Fibroblast of the conjunctiva (primary cell): ENCODE data around the gene ROBO2.

Experiments
- DNase-seq: peaks from one replicate; pipeline ENCODE4 v3.0.0-alpha.2; 2010; ENCODE audit warnings: low read depth

The ROBO2 gene

DNA sequence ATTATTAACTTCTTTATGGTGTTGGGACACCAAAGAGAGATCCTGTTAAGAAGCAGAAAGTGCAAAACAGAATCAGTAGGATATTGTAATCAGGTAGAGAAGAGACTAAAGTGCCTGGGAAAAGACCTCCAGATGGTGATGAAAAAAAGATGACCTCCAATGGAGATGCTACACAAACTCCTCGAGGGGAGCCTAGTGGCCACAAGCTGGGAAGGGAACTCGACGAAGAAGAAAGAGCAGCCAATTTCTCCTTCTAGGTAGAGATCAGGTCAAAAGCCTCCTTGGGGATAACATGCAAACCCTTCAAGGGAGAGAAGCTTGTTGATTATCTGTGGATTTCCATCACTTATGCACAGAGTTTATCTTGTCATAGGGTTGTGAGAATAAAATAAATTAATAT, 647.6 kb downstream of the ROBO2 start:
- DNase-seq: no peak

DNA sequence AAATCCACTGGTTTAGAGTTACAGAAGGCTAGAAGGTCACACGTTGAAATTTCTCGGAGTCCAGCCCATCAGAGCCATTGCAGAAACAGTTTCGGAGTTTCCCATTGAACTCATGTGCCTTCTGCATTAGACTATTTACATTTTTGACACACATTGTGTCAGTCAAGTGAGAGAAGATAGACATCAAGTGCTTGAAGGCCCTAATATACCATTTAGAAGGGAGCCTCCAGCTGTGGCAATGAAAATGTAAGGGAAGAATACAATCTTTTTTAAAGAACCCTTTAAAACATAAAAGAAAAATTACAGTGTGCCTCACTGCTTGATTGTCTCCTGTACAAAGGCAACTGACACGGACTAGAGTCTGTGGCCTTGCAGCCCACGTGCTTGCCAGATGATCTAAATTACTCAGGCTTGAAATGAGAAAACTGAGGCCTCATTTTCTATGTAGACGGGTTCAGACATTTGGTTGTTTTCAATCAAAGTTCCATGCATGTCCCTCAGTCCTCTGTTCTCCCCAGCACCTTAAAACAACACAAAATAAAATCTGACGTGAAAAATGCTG, 650.5 kb downstream of the ROBO2 start:
- DNase-seq: no peak

DNA sequence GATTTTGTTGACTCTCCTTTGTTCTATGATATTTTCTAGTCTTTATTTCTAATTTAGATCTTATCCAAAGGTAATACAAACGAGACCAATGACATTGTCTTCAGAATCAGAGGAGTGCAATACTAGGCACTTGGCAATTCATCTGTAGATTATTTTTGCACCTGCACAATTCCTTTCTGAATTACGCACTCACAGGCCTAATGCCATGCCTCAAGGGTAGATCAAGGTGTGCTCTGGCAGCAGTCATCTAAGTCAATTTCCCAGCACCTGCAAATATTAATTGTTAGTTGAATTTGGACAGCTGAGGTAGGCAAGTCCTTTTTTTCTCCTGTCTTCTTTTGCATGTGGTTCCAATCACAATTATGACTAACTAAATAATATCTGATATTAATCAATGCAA, 653.2 kb downstream of the ROBO2 start:
- DNase-seq: no peak

DNA sequence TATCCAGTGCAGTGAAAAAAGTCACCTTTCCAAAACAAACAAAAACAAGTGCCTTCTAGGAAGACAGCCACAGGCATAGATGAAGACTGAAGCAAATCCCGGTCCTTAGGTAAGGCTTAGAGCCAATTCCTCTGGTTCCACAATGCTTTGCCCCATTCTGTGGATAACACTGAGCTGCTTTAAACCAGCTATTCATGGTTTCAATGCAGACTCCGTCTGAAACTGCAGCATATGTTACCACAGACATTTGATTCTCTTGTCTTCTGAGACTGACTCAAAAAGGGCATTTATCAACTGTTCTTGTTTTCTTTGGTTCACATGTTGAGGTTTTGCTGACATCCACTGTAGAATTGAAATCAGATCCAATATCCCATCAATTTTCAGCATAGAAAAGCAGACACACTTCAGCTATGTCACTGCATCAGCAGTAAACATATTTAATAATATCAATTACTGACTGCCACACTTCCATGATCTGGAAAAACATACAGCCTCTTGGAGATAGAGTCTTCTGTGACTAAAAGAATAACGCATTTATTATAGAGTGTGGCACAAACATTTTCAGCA, 659.3 kb downstream of the ROBO2 start:
- no peak for DNase-seq
